Activated CD4-positive, alpha-beta memory T cell treated with anti-CD3 and anti-CD28 coated beads for 36 hours (primary cell): Measurements from ENCODE around the gene SIGMAR1. TPM values are rescaled to one million over a fixed set of nuclear protein-coding genes. Genes with fewer than 3 reads are reported as not detected.

Experiments
- CTCF ChIA-PET: fragments of 350-600 bp; sonication (Branson Sonifier 250); formaldehyde crosslinking; loops from one replicate; lab custom pipeline; 2021; ENCODE audit warnings: antibody characterized with exemption, inconsistent platforms; lab: Charles Lee
- POLR2A ChIA-PET: fragments of 350-600 bp; sonication (Branson Sonifier 250); formaldehyde crosslinking; loops from one replicate; lab custom pipeline; 2021; ENCODE audit warnings: antibody characterized with exemption; lab: Charles Lee
- DNase-seq: peaks from one replicate; pipeline ENCODE4 v3.0.0-alpha.2; 2020
- H3K27ac Mint-ChIP-seq: one replicate; pipeline ENCODE4 v1.8.0; 2021; ENCODE audit warnings: mixed read lengths
- H3K27me3 Mint-ChIP-seq: one replicate; pipeline ENCODE4 v1.8.0; 2021; ENCODE audit warnings: mixed read lengths
- H3K36me3 Mint-ChIP-seq: one replicate; pipeline ENCODE4 v1.8.0; 2021; ENCODE audit warnings: mixed read lengths
- H3K4me1 Mint-ChIP-seq: one replicate; pipeline ENCODE4 v1.8.0; 2021; ENCODE audit warnings: low read depth, mixed read lengths
- H3K4me3 Mint-ChIP-seq: one replicate; pipeline ENCODE4 v1.8.0; 2021; ENCODE audit warnings: mild to moderate bottlenecking, mixed read lengths
- H3K9me3 Mint-ChIP-seq: one replicate; pipeline ENCODE4 v1.8.0; 2021; ENCODE audit warnings: mixed read lengths
- intact Hi-C: fragments of 100-400 bp; cut with micrococcal nuclease; formaldehyde crosslinking; loops from one replicate; pipeline ENCODE4 v1.15.1; 2023
- total RNA-seq, 2 experiments: library from RNA; stranded (reverse); gene quantifications; one replicate each; pipeline ENCODE4 v1.2.3, GENCODE V29; 2021

SIGMAR1 gene
- total RNA-seq, 2 experiments from 2014 or later, result 65.9 to 67.6 TPM

DNA sequence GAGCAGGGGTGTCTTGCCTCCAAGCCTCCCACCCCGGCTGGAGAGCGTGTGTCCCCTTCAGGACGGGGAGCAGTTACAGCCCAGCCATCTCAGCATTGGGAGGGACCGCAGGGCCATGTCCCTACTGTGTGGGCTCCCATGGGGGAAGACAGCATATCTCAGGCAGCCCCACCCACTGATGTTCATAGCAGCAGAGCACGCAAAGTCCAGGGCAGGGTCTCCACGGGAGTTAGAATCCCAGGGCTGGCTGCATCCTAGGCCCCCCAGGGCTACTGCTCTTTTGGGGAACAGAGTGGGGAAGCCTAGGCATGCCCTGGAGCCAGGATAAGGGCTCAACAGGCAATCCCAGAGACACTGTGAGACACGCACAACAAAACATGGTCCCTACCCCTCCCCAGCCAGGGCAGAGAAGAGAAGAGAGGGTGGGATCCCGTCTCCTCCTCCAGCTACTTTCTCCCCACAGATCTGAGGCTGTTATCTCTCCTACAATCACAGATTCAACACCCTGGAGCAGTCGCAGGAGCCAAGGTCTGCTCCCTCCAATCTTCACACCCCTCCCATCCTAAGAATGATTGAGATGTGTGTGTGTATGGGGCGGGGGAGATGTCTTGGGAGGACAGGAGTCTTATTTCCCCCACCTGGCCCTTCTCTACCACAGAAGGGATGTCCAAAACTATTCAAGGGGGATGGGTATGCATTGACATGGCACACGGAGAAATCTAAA lies 51.5 kb downstream of the SIGMAR1 start:
- CTCF ChIA-PET, result interaction anchor here (1.2 kb wide), 1 partner anchor 24 kb away, joined by 5 read pairs; no protein-coding TSS in a partner anchor
- intact Hi-C loops, result no loop called here
- Mint-ChIP-seq H3K4me1 (peaks cover 18% of the 10 kb centered on the region), H3K9me3 (no peaks in the 10 kb centered on the region), H3K4me3 (no peak overlapping the region), H3K27ac (no peak overlapping the region), H3K36me3 (no peaks in the 10 kb centered on the region), H3K27me3 (peaks cover 55% of the 10 kb centered on the region)
- POLR2A ChIA-PET, result no interaction called here
- DNase-seq, result no peak

DNA sequence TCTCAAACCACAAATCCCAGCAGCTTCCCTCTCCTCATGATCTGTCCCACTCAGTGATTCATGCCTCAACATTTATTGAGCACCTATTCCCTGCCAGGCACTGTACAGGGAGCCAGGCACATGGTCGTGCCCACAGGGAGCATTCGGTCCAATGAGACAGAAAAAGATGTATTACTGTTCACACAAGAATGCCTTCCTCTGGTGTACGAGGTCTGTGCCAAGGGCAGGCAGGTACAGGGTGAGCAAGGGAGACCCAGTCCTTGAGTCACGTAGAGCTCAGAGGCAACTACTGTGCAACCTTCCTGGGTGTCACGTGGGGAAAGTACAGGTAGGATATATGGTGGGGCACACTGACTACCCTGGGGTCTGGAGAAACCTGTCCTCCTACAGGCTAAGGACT lies 52.6 kb downstream of the SIGMAR1 start:
- intact Hi-C loops, result no loop called here
- Mint-ChIP-seq H3K9me3 (no peaks in the 10 kb centered on the region), H3K4me3 (no peak overlapping the region), H3K36me3 (no peaks in the 10 kb centered on the region), H3K4me1 (peaks cover 9% of the 10 kb centered on the region), H3K27ac (no peak overlapping the region), H3K27me3 (peaks cover 56% of the 10 kb centered on the region)
- no peak for DNase-seq
- ChIA-PET CTCF (interaction anchor here (1.2 kb wide), 1 partner anchor 23 kb away, joined by 5 read pairs; no protein-coding TSS in a partner anchor), POLR2A (no interaction called here)

Other genes with a start within 250 kb of the SIGMAR1 start
- gene FAM219A, start 179.2 kb downstream of the SIGMAR1 start, total RNA-seq, result 10 to 100 TPM; 13.3 to 13.8 TPM
- gene DNAI1, start 179.0 kb downstream of the SIGMAR1 start, total RNA-seq, result under 1 TPM; 0.19 to 0.69 TPM
- under 1 TPM; 0.26 to 0.36 TPM for gene ENHO, start 114.8 kb downstream of the SIGMAR1 start, total RNA-seq
- not detected for gene CNTFR, start 48.1 kb downstream of the SIGMAR1 start, total RNA-seq
- 10 to 100 TPM; 29.3 to 31.1 TPM for gene RPP25L, start 25.7 kb downstream of the SIGMAR1 start, total RNA-seq
- 10 to 100 TPM; 85.3 to 87.3 TPM for gene DCTN3, start 17.3 kb downstream of the SIGMAR1 start, total RNA-seq
- gene ARID3C, start 8.7 kb downstream of the SIGMAR1 start, total RNA-seq, result under 1 TPM; 0.14 to 0.17 TPM
- gene GALT, start 8.9 kb upstream of the SIGMAR1 start, total RNA-seq, result 10 to 100 TPM; 56.0 to 59.2 TPM
- 10 to 100 TPM; 19.3 to 22.1 TPM for gene IL11RA, start 14.4 kb upstream of the SIGMAR1 start, total RNA-seq
- gene CCL27, start 24.9 kb upstream of the SIGMAR1 start, total RNA-seq, result under 1 TPM in 1 of 2 experiments, not detected in 1; 0.80 TPM
- gene CCL19, start 53.5 kb upstream of the SIGMAR1 start, total RNA-seq, result not detected
- gene CCL21, start 72.3 kb upstream of the SIGMAR1 start, total RNA-seq, result not detected